HepG2 (cell line): ENCODE data around the gene HS6ST1. TPM values are rescaled to one million over a fixed set of nuclear protein-coding genes. Genes with fewer than 3 reads are reported as not detected.
A peak's percentile ranks its signal among the peaks of the same experiment; 100 is the strongest.

ENCODE experiments used
- ATM ChIP-seq: fragments of 450-650 bp; IDR thresholded peaks from 2 replicates; pipeline ENCODE4 v1.7.1; 2017; ENCODE audit warnings: mild to moderate bottlenecking, borderline replicate concordance
- BATF2 ChIP-seq: sonication (generic); formaldehyde crosslinking; IDR thresholded peaks from 2 replicates; pipeline ENCODE4 v1.8.0; 2022; ENCODE audit warnings: mild to moderate bottlenecking, missing genetic modification reagents, moderate library complexity
- FOXA3 ChIP-seq: IDR thresholded peaks from 2 replicates; pipeline ENCODE4 v1.6.1; 2016; ENCODE audit warnings: missing genetic modification reagents, missing compliant biosample characterization
- HES4 ChIP-seq: sonication (generic); formaldehyde crosslinking; IDR thresholded peaks from 2 replicates; pipeline ENCODE4 v1.9.0; 2021; ENCODE audit warnings: mild to moderate bottlenecking, missing genetic modification reagents, borderline replicate concordance
- HNRNPH1 ChIP-seq: fragments of 200-400 bp; formaldehyde crosslinking; optimal IDR thresholded peaks from 2 replicates; pipeline ENCODE3; 2017; ENCODE audit warnings: mild to moderate bottlenecking, low read depth, low read length
- KDM4B ChIP-seq: sonication (generic); formaldehyde crosslinking; IDR thresholded peaks from 2 replicates; pipeline ENCODE4 v1.4.0; 2020; ENCODE audit warnings: missing genetic modification reagents
- RCOR2 ChIP-seq: IDR thresholded peaks from 2 replicates; pipeline ENCODE4 v1.6.1; 2016; ENCODE audit warnings: missing biosample characterization, missing genetic modification reagents
- RFXANK ChIP-seq: IDR thresholded peaks from 2 replicates; pipeline ENCODE4 v1.6.1; 2016
- RXRA ChIP-seq: sonication (generic); formaldehyde crosslinking; IDR thresholded peaks from 2 replicates; pipeline ENCODE4 v1.5.1; 2020; ENCODE audit warnings: missing genetic modification reagents
- SMAD9 ChIP-seq: sonication (generic); formaldehyde crosslinking; IDR thresholded peaks from 2 replicates; pipeline ENCODE4 v1.5.1; 2020; ENCODE audit warnings: mild to moderate bottlenecking, missing genetic modification reagents
- SP140L ChIP-seq: sonication (generic); formaldehyde crosslinking; IDR thresholded peaks from 2 replicates; pipeline ENCODE4 v1.4.0; 2020; ENCODE audit warnings: missing genetic modification reagents, borderline replicate concordance
- TBX2 ChIP-seq: sonication (generic); formaldehyde crosslinking; IDR thresholded peaks from 2 replicates; pipeline ENCODE4 v1.5.0; 2020; ENCODE audit warnings: missing genetic modification reagents, mild to moderate bottlenecking, borderline replicate concordance
- TEAD2 ChIP-seq: sonication (generic); formaldehyde crosslinking; IDR thresholded peaks from 2 replicates; pipeline ENCODE4 v1.9.0; 2021; ENCODE audit warnings: missing genetic modification reagents
- ZBTB26 ChIP-seq: IDR thresholded peaks from 2 replicates; pipeline ENCODE4 v1.6.1; 2016; ENCODE audit warnings: missing compliant biosample characterization, missing genetic modification reagents, borderline replicate concordance
- ZSCAN22 ChIP-seq: sonication (generic); formaldehyde crosslinking; IDR thresholded peaks from 2 replicates; pipeline ENCODE4 v1.4.0; 2020; ENCODE audit warnings: mild to moderate bottlenecking, missing genetic modification reagents
- polyA plus RNA-seq, 8 experiments: library from polyadenylated mRNA; depleted of rRNA in 3 of 8; stranded (reverse) in 7 of 8; unstranded in 1 of 8; fragments of >200 nt; fragmentation: Illumina TruSeq in 4 of 8; extraction: Trizol in 4 of 8; gene quantifications; 2 replicates each; pipeline versions ENCODE4 v1.2.1 to v1.2.3, GENCODE V29; 2011 to 2016; ENCODE audit warnings: low read depth in 4 of 8, missing spikeins in 1 of 8, mixed read lengths in 1 of 8; ENCODE audit not compliant: insufficient read depth in 1 of 8
- total RNA-seq, 5 experiments: library from RNA; depleted of rRNA; stranded (reverse); fragments of >200 nt; fragmentation: Illumina TruSeq; extraction: Trizol; gene quantifications; 2 replicates each; pipeline ENCODE4 v1.2.3, GENCODE V29; 2016; ENCODE audit warnings: low read depth in 1 of 5
- TF ChIP-seq, protein P1 (sequence below): sonication (generic); formaldehyde crosslinking; IDR thresholded peaks from 2 replicates; pipeline ENCODE4 v1.5.1; 2020; ENCODE audit warnings: mild to moderate bottlenecking, missing genetic modification reagents, moderate library complexity
- TF ChIP-seq, protein P2 (sequence below): sonication (generic); formaldehyde crosslinking; IDR thresholded peaks from 2 replicates; pipeline ENCODE4 v1.5.0; 2020; ENCODE audit warnings: missing genetic modification reagents
- TF ChIP-seq, protein P3 (sequence below): sonication (generic); formaldehyde crosslinking; IDR thresholded peaks from 2 replicates; pipeline ENCODE4 v1.5.0; 2020; ENCODE audit warnings: missing genetic modification reagents, mild to moderate bottlenecking, borderline replicate concordance
- TF ChIP-seq, protein P4 (sequence below): sonication (generic); formaldehyde crosslinking; IDR thresholded peaks from 2 replicates; pipeline ENCODE4 v1.4.0; 2020; ENCODE audit warnings: missing genetic modification reagents

Gene HS6ST1
- total and polyA plus RNA-seq, 2 of the 13 experiments (the other 11 are each of a cell fraction or from before 2014, with no cell fraction given) = 34.5 to 84.6 TPM

DNA sequence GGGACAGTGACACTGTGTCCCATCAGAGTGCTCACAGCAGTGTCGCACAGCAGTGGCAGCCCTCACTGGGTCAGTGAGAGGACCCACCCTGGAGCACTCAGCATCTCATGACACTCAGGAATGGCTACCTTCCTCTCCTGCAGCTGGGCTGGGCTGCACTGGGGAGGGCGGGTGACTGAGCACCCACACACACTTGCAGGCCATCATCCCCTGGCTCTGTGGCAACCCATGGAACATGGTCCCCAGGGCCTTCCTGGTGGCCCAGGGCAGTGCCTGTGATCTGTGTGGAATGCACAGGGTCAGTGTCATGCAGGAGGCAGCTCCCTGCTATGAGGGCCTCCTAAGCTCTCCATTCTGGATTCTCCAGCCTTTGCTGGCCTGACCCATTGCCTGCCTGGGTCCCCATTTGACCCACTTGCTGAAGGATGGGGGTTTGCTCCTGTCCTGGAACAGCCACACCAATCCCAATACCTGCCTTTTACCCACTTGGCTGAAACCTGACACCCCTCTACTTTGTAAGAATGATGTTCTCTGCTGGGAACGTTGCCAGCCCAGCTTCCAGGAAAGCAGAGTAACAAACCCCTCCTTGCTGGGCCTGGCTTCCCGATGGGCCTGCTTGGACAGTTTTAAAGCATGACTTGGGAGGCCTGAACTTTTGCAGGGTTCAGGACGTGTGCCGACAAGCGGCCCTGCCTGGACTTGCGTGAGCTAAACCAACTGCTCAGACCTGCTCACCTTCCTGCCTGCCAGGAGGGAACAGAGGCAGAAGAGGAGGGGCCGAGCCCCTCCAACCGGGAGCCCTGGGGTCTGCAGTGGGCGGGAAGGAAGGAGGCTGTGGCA lies 13.7 kb downstream of the HS6ST1 start (continued):
- TF ChIP-seq SMAD9 (CRISPR knock-in tag) = no peak
- no peak for TF ChIP-seq BATF2 (CRISPR knock-in tag)
- TF ChIP-seq, protein P1, sequence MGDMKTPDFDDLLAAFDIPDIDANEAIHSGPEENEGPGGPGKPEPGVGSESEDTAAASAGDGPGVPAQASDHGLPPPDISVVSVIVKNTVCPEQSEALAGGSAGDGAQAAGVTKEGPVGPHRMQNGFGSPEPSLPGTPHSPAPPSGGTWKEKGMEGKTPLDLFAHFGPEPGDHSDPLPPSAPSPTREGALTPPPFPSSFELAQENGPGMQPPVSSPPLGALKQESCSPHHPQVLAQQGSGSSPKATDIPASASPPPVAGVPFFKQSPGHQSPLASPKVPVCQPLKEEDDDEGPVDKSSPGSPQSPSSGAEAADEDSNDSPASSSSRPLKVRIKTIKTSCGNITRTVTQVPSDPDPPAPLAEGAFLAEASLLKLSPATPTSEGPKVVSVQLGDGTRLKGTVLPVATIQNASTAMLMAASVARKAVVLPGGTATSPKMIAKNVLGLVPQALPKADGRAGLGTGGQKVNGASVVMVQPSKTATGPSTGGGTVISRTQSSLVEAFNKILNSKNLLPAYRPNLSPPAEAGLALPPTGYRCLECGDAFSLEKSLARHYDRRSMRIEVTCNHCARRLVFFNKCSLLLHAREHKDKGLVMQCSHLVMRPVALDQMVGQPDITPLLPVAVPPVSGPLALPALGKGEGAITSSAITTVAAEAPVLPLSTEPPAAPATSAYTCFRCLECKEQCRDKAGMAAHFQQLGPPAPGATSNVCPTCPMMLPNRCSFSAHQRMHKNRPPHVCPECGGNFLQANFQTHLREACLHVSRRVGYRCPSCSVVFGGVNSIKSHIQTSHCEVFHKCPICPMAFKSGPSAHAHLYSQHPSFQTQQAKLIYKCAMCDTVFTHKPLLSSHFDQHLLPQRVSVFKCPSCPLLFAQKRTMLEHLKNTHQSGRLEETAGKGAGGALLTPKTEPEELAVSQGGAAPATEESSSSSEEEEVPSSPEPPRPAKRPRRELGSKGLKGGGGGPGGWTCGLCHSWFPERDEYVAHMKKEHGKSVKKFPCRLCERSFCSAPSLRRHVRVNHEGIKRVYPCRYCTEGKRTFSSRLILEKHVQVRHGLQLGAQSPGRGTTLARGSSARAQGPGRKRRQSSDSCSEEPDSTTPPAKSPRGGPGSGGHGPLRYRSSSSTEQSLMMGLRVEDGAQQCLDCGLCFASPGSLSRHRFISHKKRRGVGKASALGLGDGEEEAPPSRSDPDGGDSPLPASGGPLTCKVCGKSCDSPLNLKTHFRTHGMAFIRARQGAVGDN (CRISPR knock-in tag) = peak; percentile 58
- TF ChIP-seq, protein P2, sequence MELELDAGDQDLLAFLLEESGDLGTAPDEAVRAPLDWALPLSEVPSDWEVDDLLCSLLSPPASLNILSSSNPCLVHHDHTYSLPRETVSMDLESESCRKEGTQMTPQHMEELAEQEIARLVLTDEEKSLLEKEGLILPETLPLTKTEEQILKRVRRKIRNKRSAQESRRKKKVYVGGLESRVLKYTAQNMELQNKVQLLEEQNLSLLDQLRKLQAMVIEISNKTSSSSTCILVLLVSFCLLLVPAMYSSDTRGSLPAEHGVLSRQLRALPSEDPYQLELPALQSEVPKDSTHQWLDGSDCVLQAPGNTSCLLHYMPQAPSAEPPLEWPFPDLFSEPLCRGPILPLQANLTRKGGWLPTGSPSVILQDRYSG (CRISPR knock-in tag) = no peak
- TF ChIP-seq TEAD2 (CRISPR knock-in tag) = no peak
- TF ChIP-seq KDM4B = peak; percentile 70; the same call in 1 of the 2 replicates
- no peak for TF ChIP-seq TBX2 (CRISPR knock-in tag)
- TF ChIP-seq ZSCAN22 = no peak
- TF ChIP-seq, protein P3, sequence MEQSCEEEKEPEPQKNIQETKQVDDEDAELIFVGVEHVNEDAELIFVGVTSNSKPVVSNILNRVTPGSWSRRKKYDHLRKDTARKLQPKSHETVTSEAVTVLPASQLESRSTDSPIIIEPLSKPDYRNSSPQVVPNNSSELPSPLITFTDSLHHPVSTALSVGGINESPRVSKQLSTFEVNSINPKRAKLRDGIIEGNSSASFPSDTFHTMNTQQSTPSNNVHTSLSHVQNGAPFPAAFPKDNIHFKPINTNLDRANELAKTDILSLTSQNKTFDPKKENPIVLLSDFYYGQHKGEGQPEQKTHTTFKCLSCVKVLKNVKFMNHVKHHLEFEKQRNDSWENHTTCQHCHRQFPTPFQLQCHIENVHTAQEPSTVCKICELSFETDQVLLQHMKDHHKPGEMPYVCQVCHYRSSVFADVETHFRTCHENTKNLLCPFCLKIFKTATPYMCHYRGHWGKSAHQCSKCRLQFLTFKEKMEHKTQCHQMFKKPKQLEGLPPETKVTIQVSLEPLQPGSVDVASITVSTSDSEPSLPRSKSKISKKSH (CRISPR knock-in tag) = 0 out of 2 replicates have a peak, but pooled peaks have one; percentile 48
- no peak for TF ChIP-seq HES4 (CRISPR knock-in tag)
- TF ChIP-seq RXRA (CRISPR knock-in tag) = no peak; the same call in 1 of the 2 replicates
- TF ChIP-seq, protein P4, sequence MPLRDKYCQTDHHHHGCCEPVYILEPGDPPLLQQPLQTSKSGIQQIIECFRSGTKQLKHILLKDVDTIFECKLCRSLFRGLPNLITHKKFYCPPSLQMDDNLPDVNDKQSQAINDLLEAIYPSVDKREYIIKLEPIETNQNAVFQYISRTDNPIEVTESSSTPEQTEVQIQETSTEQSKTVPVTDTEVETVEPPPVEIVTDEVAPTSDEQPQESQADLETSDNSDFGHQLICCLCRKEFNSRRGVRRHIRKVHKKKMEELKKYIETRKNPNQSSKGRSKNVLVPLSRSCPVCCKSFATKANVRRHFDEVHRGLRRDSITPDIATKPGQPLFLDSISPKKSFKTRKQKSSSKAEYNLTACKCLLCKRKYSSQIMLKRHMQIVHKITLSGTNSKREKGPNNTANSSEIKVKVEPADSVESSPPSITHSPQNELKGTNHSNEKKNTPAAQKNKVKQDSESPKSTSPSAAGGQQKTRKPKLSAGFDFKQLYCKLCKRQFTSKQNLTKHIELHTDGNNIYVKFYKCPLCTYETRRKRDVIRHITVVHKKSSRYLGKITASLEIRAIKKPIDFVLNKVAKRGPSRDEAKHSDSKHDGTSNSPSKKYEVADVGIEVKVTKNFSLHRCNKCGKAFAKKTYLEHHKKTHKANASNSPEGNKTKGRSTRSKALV (CRISPR knock-in tag) = no peak
- peak; percentile 56 for TF ChIP-seq RCOR2 (CRISPR knock-in tag)
- TF ChIP-seq ZBTB26 (CRISPR knock-in tag) = peak; percentile 83; the same call in 1 of the 2 replicates
- peak; percentile 56 for TF ChIP-seq FOXA3
- no peak for TF ChIP-seq RFXANK
- no peak for TF ChIP-seq SP140L (CRISPR knock-in tag)
- no peak for TF ChIP-seq ATM
- TF ChIP-seq HNRNPH1 = no peak
